ENCODE results near the gene TBC1D22A.

DNA sequence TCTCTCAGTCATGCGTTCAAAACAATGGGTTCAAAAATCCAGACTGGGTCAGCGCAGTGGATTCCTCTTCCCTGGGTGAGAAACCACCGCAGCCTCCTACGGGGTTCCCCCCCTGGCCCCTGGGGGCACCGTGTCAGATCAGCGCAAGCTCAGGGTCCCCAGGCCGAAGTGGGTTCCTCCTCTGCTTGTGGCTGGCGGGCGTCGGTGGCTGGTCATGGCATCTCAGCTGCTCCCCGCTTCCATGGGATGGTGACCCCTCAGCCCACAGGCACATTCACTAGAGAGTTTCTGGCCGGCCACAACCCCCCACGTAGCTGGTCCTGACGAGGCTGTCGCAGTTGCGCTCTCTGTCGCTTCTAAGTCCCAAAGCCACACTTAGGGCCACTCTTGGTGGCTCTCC lies 389.8 kb downstream of the TBC1D22A start:
- TF ChIP-seq CTCF (conservative IDR thresholded peaks at IDR 0.05; ENCODE audit: low read length) (no peak), EZH2phosphoT487 (IDR thresholded peaks at IDR 0.05; ENCODE audit: borderline replicate concordance, low read depth, low read length) (no peak)

All from OCI-LY7 (cell line).